Endothelial cell of umbilical vein (primary cell): ENCODE results near the gene COL23A1.

Experiments
- EZH2 ChIP-seq: IDR thresholded peaks from 2 replicates; pipeline ENCODE4 v1.6.1; 2012; ENCODE audit warnings: borderline replicate concordance, low read depth, mild to moderate bottlenecking, moderate library complexity, low read length, inconsistent platforms; ENCODE audit not compliant: severe bottlenecking
- FOS ChIP-seq: IDR thresholded peaks from 2 replicates; pipeline ENCODE4 v1.6.1; 2011; ENCODE audit warnings: mild to moderate bottlenecking, low read length, moderate library complexity, borderline replicate concordance; ENCODE audit not compliant: insufficient read depth
- GATA2 ChIP-seq: IDR thresholded peaks from 2 replicates; pipeline ENCODE4 v1.7.0; 2011; ENCODE audit warnings: low read depth, mild to moderate bottlenecking, moderate library complexity, mixed read lengths, low read length; ENCODE audit not compliant: insufficient read length, insufficient read depth
- JUN ChIP-seq: IDR thresholded peaks from 2 replicates; pipeline ENCODE4 v1.6.1; 2011; ENCODE audit warnings: borderline replicate concordance, low read depth; ENCODE audit not compliant: insufficient read length, insufficient read depth
- MAX ChIP-seq: IDR thresholded peaks from 2 replicates; pipeline ENCODE4 v1.6.1; 2011; ENCODE audit not compliant: insufficient read depth, insufficient read length
- MYC ChIP-seq: IDR thresholded peaks from one replicate; pipeline ENCODE4 v1.6.1; 2011; ENCODE audit warnings: mild to moderate bottlenecking, low read depth, low read length
- POLR2A ChIP-seq: IDR thresholded peaks from 2 replicates; pipeline ENCODE4 v1.6.1; 2012; ENCODE audit warnings: low read depth, mild to moderate bottlenecking, control low read depth, low read length
- POLR2AphosphoS5 ChIP-seq: IDR thresholded peaks from 2 replicates; pipeline ENCODE4 v1.6.1; 2012; ENCODE audit warnings: low read depth, mild to moderate bottlenecking, control low read depth, low read length, moderate library complexity; ENCODE audit not compliant: insufficient read depth
- TF ChIP-seq, protein P1 (sequence below), 2 donors: IDR thresholded peaks; 1 replicate in 1 of 2; 2 replicates in 1 of 2; pipeline ENCODE4 v1.5.1; 2011; ENCODE audit warnings: low read length in 2 of 2, mild to moderate bottlenecking in 2 of 2, moderate library complexity in 2 of 2, control low read depth in 1 of 2, inconsistent platforms in 1 of 2, low read depth in 1 of 2; ENCODE audit not compliant: insufficient read depth in 1 of 2; ENCODE audit errors: extremely low read depth in 1 of 2

- TF ChIP-seq POLR2A = no peak
- TF ChIP-seq, protein P1, sequence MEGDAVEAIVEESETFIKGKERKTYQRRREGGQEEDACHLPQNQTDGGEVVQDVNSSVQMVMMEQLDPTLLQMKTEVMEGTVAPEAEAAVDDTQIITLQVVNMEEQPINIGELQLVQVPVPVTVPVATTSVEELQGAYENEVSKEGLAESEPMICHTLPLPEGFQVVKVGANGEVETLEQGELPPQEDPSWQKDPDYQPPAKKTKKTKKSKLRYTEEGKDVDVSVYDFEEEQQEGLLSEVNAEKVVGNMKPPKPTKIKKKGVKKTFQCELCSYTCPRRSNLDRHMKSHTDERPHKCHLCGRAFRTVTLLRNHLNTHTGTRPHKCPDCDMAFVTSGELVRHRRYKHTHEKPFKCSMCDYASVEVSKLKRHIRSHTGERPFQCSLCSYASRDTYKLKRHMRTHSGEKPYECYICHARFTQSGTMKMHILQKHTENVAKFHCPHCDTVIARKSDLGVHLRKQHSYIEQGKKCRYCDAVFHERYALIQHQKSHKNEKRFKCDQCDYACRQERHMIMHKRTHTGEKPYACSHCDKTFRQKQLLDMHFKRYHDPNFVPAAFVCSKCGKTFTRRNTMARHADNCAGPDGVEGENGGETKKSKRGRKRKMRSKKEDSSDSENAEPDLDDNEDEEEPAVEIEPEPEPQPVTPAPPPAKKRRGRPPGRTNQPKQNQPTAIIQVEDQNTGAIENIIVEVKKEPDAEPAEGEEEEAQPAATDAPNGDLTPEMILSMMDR (IDR thresholded peaks at IDR 0.05; ENCODE audit: extremely low read depth in 1 of 2, insufficient read depth in 1 of 2, low read depth in 1 of 2, low read length in 2 of 2) = no peak
- no peak for TF ChIP-seq GATA2
- no peak for TF ChIP-seq MYC
- no peak for TF ChIP-seq FOS
- TF ChIP-seq POLR2AphosphoS5 = no peak
- no peak for TF ChIP-seq MAX
- no peak for TF ChIP-seq EZH2
- no peak for TF ChIP-seq JUN
Observed at GRCh38 chr5:178398901-178399700, 191.1 kb downstream of the COL23A1 start.
